Central memory CD4-positive, alpha-beta T cell (primary cell): Measurements from ENCODE around the gene MYO9A.

ENCODE experiments used
- DNase-seq: peaks from one replicate; pipeline ENCODE4 v3.0.0; 2022
- total RNA-seq, 3 experiments: gene quantifications; one replicate each; lab custom pipeline; 2026; lab: John Stamatoyannopoulos, UW

Gene MYO9A
- total RNA-seq: 79.4 to 143 (median 88.6) reads per million in 3 experiments

DNA sequence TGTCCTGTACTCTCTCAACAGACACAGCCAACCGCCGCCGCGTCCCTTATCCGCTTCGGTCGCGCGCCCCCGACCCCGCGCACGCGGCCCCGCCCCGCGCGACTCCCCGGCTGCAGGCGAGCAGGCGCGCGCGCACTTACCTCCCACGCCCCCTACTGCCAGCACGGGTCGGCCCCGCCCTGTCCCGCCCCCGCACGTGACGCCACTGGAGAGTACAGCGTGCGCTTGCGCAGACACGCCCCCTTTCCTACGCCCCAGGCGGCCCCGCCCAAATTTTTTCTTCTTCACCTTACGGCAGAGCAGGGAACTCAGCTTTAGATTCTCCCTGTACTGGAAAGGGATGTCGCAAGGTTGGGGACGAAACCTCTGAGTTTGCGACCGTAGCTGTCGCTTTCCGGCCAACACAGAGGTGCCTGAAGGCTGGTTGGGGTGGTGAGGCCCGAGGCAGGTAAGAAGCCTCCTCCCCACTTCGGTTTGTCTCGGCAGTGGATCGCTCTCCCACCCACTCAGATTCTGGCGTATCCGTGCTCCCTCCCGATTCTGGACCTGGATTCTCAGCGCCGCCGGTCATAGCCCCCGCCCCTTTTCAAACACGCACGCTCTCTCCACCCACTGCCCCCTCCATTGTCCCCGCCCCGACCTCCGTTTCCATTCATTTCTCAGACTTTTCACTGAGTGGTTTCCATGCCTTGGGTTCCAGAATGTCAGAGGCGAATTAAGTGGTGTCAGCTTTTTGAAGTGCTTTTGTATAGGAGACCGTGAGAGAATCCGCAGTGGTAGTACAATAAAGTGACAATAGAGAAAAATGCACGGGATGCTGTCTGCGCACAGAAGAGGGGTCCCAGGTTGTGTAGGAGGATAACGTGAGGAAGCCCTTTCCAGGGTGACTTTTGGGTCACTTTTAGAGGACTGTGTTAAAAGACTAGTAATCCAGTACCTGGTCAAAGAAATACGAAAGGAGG is at the start of gene MYO9A, which contains the start of gene SENP8:
TSS of gene MYO9A (minus strand) at position 134 of the 962 bp plus-strand sequence. CDS start 71,587 bp downstream, outside the sequence.
TSS of gene SENP8 (plus strand) at position 387 of the 962 bp plus-strand sequence. CDS start 21,221 bp downstream, outside the sequence.
- DNase-seq: peak; percentile 98

GRCh38 chr15:72167445-72167844 is 49.5 kb upstream of the MYO9A start:
- DNase-seq: no peak

DNA sequence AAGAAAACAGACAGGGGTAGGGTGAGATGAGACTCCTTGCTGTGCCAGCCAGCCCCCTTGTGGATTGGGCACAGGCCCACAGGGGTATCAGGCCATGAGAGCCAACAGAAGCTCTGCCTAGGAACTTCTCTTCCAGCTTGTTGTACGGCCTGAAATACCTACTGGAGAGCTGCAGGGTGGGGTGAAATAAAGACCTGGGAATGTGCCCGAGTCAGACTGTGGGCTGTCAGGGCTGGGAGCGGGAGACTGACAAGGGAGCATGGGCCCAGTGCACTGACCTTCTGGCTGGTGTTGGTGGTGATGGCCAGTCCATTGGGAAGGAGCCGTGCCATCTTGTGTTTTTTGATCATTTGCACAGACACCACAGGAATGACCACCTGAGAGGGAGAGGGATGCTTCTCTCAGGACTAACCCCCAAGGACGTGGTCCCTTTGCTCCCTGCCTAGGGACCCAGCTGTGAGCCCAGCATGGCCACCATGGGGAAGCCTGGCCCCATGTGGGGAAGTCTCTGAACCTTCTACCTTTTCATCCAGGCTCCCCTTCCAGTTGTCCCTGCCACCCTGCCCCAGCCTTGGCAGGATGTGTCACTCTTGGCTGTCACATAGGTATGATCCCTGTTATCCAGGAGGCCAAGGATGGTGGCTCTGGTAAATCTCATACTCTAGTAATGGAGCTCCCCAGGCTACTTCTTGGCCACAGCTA is 48.9 kb upstream of the MYO9A start:
- no peak for DNase-seq

DNA sequence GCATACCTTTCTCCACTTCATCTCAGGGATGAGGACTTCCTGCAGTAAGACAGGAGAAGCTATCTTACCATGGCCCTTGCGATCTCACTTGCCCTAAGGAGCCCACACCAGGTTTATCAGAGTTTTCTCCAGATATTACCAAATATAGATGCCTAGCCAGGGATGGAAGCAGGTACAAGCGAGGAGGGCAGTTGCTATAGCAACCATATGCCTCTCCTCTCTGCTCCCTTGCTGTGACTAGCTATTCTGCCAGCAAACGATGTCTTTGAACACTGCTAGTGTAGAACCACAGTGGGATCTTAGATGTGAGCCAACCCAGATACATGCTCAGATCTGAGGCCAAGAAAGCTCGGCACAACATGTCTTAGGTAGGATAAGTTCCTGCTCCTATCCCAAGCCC is 45.8 kb upstream of the MYO9A start:
- DNase-seq: no peak

DNA sequence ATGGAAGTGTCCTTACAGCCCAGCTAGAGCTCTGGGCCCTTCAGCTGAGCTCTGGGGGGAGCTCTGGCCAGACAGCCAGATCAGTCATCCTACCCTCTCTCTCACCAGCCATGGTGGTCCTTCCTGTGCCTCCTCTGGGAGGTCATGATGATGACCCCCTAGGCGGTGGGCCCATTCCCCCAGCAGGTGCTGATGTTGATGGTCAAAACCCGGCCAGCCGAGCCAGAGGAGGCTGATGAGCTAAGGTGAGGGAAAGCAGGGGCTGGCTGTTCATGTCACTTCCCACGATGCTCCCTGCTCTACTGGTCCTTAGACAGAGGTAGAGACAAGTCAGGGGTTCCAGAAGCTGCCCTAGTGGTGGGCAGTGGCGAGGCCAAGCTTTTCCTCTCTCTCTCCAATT is 44.6 kb upstream of the MYO9A start:
- no peak for DNase-seq

DNA sequence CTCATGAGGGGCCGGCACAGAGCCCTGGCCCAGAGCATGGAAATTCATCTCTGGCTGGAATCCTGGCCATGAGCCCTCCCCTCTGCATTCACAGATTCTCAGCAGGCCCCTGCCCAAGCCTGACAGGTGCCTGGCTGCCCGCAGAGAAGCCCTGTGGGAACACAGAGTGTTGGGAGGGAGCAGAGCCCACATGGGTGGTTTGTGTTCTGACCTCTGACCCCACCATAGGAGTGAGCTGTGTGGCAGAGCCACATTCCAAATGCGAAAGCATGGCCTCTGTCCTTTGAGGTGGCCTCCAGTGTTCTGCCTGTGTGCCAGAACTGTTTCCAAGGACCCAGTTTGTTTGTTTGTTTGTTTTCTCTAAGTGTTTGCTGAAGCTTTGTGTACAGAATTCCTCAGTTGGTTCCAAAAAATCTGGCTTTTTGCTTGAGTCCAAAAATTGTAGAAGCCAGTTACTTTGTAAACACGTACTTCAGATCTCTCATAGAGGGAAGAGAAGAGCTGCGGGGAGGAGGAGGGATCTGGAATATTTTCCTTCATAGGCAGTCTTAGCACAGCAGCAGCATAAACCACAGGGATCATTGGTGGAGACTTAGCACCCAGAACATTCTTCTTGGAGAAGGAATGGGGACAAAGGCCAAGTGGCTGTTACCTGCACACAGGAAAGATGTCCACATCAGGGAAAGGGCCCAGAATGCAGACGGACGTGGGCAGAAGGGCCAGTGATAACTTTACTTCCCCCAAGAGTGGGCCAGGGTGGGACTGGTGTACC is 43.6 kb upstream of the MYO9A start:
- no peak for DNase-seq

DNA sequence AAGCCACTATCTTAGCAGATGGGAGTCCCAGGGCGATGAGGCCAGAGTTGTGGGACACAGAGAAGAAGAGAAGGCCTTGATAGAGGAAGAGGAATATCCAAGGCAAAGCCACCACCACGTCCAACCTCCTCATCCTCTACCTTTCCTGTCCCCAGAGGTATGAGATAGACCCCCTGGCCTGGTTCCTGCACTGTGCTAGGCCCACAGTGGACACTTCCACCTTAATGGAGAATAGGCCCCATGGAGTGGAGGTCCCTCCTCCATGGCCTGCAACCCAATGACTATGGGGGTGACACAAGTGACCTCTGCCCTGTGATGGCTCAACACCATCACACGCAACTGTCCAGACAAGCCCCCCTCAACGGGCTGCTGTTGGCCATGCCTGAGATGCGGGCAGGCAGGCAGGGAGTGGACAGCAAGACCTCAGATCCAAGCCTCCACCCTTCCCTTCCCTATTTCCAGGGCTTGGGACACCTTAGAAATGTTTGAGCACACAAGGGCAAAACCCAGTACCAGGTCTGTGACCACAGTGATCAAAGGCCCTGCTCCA is 42.8 kb upstream of the MYO9A start:
- DNase-seq: no peak

GRCh38 chr15:72156928-72157327 is 39.0 kb upstream of the MYO9A start:
- DNase-seq: no peak

DNA sequence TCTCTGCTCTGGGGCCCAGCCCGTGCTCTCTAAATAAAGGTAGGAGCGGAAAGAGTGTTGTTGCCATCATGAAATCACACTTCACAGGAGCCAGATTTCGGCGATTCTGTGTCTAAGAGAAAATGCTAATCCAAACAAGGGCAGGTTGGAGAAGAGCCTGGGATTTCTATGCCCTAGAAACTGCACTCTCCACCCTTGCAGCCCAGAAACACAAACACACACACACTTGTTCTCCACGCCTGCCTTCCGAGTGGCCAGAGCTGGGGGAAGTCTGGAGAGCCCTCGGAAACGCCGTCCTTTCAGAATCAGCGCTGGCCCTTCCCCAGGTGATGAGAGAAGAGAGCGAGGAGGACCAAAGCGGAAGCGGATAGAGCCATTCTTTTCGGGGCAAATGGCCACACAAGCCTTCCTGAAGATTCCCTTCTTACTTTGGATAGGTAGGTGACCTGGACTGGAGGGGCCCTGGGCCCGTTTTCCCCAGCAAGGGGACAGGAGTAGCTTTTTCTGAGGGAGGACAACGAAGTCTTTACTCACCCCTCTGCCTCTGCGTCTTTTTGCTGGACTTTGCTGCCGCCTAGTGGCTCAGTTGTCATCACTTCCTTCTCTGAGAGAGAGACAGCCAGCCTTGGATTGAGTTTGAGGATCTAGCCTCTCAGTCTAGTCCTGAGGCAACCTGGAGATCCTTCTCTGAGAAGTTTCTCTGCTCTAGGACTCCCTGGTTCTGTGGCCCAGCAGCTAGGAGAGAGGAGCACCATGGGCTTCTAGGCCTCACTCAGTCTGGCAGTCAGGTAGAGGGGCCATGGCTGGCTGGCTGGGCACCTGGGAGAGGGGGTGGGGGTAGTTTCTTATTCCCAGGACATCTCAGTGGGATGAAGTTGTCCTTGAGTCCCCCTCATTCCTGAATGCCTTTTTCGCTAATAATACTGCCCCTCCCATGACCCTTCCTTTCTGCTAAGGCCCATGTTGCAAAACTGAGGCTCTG is 38.0 kb upstream of the MYO9A start:
- DNase-seq: peak; percentile 59

DNA sequence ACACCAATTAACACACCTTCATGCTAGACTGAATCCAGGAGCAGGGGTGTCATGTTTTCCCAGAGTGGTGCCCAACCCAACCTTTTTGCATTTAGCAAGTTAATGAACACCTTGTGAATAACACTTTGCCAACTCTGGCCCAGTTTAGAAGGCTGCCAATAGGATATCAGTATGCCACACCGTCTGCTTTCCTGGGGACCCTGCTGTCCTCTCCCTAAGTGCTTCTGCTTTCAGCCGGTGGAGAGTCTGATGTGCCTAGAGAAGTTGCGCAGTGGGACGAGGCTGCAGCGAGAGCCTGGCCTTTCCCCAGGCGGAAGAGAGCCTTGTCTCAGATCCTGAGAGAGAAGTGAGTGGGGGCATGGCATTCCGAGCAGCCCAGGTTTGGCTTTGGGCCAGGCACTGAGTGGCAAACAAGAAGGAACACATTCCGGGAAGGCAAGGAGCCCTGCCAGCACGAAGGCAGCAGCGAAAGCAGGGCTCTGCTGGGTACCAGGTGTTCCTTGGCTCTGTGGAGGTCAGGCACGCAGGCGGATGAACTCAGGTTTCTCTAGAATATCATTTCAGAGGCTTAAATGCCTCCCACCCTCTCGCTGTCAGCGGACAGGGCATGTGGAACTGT is 37.2 kb upstream of the MYO9A start:
- no peak for DNase-seq

DNA sequence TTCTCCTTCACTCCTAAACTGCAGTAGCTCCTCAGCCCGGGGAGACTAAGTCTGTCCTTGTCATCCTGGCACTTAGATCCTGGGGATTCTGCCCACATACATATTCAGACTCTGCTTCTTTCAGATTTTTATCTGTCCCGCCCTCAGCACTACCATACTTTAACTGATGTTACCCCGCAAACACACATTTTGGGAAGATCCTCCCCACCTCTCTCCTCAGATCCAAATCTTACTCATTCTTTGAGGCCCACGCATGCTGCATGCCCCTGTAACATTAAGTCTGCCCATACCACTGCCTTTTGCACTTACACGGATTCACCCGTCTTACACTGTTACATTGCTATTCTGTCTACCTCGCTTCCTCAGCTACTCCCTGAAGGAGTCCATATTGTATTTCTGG is 36.4 kb upstream of the MYO9A start:
- DNase-seq: no peak

DNA sequence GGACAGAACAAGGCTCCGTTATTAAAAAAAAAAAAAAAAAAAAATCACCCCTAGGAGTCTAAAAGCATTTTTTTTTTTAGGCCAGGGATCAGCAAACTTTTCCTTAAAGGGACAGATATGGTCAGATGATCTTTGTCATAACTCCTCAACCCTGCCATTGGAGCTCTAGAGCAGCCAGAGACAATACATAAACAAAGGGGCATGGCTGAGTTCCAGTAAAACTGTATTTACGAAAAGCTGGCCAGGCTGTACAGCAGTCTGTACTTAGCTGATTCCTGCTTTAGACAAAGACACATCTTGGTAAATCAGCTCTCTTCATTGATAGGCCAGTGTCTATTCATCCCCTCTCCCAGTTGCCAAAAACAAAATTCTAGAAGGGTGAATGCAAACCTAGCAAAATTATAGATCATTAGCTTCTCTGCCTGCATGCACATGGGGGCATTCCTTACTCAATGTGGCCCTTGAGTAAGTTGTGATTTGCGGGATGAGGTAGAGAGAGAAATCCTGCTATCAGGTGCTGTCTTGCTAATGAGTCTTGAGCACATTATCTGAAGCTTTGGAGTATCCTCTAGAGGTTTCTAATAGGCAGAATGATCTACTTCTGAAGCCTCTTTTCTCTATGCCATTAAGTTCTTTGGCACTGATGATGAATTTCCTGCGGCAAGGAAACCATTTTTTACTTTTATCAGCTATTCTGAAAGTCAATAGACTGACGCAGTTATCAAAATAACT is 35.5 kb upstream of the MYO9A start:
- DNase-seq: no peak

DNA sequence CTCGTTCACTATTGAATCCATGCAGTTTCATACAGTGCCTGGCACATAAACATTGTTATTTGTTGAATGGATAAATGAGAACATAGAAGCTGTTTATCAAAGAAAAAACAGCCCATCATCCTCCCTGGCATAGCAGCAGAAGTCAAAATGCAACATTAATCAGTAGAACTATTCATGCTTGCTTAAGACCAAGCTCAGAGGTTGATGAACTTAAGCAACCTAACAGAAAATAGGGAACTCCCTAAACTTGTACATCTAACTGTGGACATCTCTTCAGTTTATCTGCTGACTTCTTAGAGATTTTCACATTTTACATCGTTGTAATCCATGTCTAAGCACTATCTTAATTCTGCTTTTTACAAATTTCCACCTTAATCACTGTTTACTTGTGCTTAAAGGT is 29.5 kb upstream of the MYO9A start:
- no peak for DNase-seq

GRCh38 chr15:72146934-72147333 is 29.0 kb upstream of the MYO9A start:
- no peak for DNase-seq

DNA sequence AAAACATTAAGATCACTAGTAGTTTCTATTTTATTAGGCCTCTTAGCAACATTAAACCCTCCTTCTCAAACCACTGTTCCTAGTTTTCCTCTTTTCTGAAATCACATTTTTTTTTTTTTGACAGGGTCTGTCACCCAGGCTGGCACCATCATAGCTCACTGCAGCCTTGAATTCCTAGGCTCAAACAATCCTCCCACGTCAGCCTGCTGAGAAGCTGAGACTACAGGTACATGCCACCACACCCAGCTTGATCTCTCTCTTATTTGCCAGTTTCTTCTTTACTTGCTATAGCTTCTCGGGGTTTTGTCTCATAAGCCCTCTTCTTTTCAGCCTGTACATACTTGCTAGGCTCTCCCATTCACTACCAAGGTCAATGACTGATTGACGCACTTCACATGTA is 28.3 kb upstream of the MYO9A start:
- no peak for DNase-seq

DNA sequence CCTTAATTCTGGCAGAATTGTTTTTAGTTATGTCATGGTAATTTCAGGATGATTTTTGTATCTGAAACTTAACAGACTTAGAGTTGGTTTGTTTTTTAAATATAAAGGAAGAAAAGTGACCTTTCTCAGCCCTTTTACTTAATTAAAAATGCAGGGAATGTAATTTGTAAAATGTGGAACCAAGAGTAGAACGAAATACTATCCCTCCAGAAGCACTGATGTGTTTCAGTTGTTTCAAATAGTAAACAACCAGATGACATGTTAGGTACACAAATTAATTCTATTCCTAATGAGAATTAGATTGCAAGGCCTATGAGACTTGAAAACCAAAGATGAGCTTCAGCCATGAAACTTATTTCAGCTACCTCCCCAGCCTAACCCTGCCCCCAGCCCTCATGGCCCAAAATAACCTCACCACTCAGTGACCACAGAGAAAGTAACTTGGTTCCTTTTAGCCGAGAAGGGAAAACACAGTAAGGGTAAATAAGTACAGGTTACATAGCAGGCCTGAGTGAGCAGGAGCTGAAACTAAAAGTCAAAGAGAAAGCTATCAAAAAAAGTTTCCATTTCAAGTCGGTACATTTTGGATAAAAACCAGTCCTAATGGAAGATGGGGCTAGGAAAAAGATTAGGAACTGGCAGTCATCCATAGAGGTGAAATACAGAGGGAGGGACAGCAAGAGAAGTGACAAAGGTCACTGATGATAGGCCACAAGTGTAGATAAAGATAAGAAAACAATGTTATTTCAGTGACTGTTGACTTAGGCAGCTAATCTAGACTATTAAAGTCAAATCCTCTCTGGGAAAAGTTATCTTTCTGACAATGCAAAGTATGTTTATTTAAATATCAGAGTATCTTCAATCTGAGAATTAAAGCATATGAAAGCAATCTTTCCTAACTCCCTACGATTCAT is 23.5 kb upstream of the MYO9A start:
- no peak for DNase-seq

DNA sequence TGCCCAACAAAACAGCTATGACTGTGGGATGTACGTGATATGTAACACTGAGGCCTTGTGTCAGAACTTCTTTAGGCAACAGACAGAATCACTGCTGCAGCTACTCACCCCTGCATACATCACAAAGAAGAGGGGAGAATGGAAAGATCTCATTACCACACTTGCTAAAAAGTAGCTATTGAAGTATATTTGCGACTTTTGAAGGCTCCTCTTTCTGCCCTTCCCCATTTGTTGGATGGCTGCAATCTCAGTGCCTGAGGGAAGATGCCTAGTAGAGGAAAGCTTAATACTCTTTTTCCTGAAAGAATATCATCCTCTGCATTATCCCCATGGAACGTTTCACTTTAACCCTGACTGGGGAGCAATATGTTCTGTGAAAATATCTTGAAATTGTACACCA is 22.1 kb upstream of the MYO9A start:
- no peak for DNase-seq

- no peak for DNase-seq
Observed at GRCh38 chr15:72139667-72140066, 21.7 kb upstream of the MYO9A start.
